Neural cell (in vitro differentiated cells): Measurements from ENCODE around the gene TMEM30A.

Source experiments
- CTCF ChIP-seq: fragments of 450-650 bp; IDR thresholded peaks from 2 replicates; pipeline ENCODE4 v1.5.1; 2014; ENCODE audit warnings: antibody characterized with exemption, mild to moderate bottlenecking, moderate library complexity; ENCODE audit not compliant: poor library complexity, severe bottlenecking
- EP300 ChIP-seq: fragments of 450-650 bp; conservative IDR thresholded peaks from 2 replicates; pipeline ENCODE4 v1.6.1; 2014; ENCODE audit warnings: antibody characterized with exemption, mild to moderate bottlenecking, moderate library complexity; ENCODE audit not compliant: poor library complexity, severe bottlenecking
- TAF1 ChIP-seq: IDR thresholded peaks from 2 replicates; pipeline ENCODE4 v1.6.1; 2012; ENCODE audit warnings: low read depth

- no peak for TF ChIP-seq TAF1
- TF ChIP-seq EP300: no peak
- TF ChIP-seq CTCF: no peak
Observed at GRCh38 chr6:75219263-75219662, 65.3 kb downstream of the TMEM30A start.
